CD14-positive monocyte (primary cell): ENCODE data around the gene ANKRD65. TPM values are rescaled to one million over a fixed set of nuclear protein-coding genes. Genes with fewer than 3 reads are reported as not detected.
A peak's percentile ranks its signal among the peaks of the same experiment; 100 is the strongest.

Experiments
- DNase-seq, 3 donors: peaks; one replicate each; pipeline ENCODE4 v3.0.0-alpha.2; 2011 to 2022
- H2AFZ ChIP-seq: 2 replicates; pipeline ENCODE4 v1.6.0; 2012; ENCODE audit warnings: mild to moderate bottlenecking, low read depth, low read length, inconsistent platforms; ENCODE audit not compliant: insufficient read depth, poor library complexity, severe bottlenecking
- H3K27ac ChIP-seq, 2 donors: 1 replicate in 1 of 2; 2 replicates in 1 of 2; pipeline ENCODE4 v1.5.1; 2012 to 2013; ENCODE audit warnings: low read length in 2 of 2, control low read depth in 1 of 2, inconsistent platforms in 1 of 2, low read depth in 1 of 2, mild to moderate bottlenecking in 1 of 2
- H3K27me3 ChIP-seq, 2 donors: one replicate each; pipeline versions ENCODE4 v1.6.0 to v1.6.1; 2011 to 2013; ENCODE audit warnings: low read length in 2 of 2; ENCODE audit not compliant: control insufficient read depth in 2 of 2, insufficient read depth in 2 of 2
- H3K36me3 ChIP-seq, 2 donors: replicated peaks in 1 of 2; 1 replicate in 1 of 2; 2 replicates in 1 of 2; pipeline versions ENCODE4 v1.5.1 to v1.6.1; 2012 to 2013; ENCODE audit warnings: low read length in 2 of 2, control low read depth in 1 of 2, inconsistent platforms in 1 of 2, mild to moderate bottlenecking in 1 of 2; ENCODE audit not compliant: insufficient read depth in 2 of 2, control insufficient read depth in 1 of 2
- H3K4me1 ChIP-seq, 2 donors: 1 replicate in 1 of 2; 2 replicates in 1 of 2; pipeline versions ENCODE4 v1.5.1 to v1.6.1; 2012 to 2013; ENCODE audit warnings: low read length in 2 of 2, control low read depth in 1 of 2, inconsistent platforms in 1 of 2, mild to moderate bottlenecking in 1 of 2, moderate library complexity in 1 of 2; ENCODE audit not compliant: insufficient read depth in 2 of 2, control insufficient read depth in 1 of 2
- H3K4me2 ChIP-seq: replicated peaks from 2 replicates; pipeline ENCODE3; 2012; ENCODE audit warnings: low read length, moderate library complexity, mild to moderate bottlenecking; ENCODE audit not compliant: poor library complexity, severe bottlenecking; ENCODE audit errors: extremely low read depth
- H3K4me3 ChIP-seq, 3 experiments: fragments of 200-600 bp in 1 of 3; sonication (generic) in 1 of 3; replicated peaks in 1 of 3; 1 replicate in 2 of 3; 2 replicates in 1 of 3; pipeline ENCODE4 v1.5.1; 2011 to 2013; ENCODE audit warnings: low read length in 3 of 3, mild to moderate bottlenecking in 3 of 3, control low read depth in 2 of 3, low read depth in 2 of 3, inconsistent platforms in 1 of 3, moderate library complexity in 1 of 3
- H3K79me2 ChIP-seq: 2 replicates; pipeline ENCODE4 v1.6.0; 2012; ENCODE audit warnings: mild to moderate bottlenecking, control low read depth, inconsistent platforms, low read length, moderate library complexity; ENCODE audit not compliant: insufficient read depth
- H3K9ac ChIP-seq: 2 replicates; pipeline ENCODE4 v1.6.0; 2017; ENCODE audit warnings: low read length, mild to moderate bottlenecking; ENCODE audit not compliant: insufficient read depth, poor library complexity, severe bottlenecking
- H3K9me3 ChIP-seq, 2 donors: replicated peaks in 1 of 2; 1 replicate in 1 of 2; 2 replicates in 1 of 2; pipeline versions ENCODE4 v1.5.1 to v1.6.1; 2012 to 2013; ENCODE audit warnings: low read length in 2 of 2, control low read depth in 1 of 2; ENCODE audit not compliant: control insufficient read depth in 1 of 2, insufficient read depth in 1 of 2
- H4K20me1 ChIP-seq: 2 replicates; pipeline ENCODE4 v1.6.0; 2012; ENCODE audit warnings: mild to moderate bottlenecking, low read length, control low read depth, moderate library complexity; ENCODE audit not compliant: insufficient read depth
- H3K27ac Mint-ChIP-seq, 7 donors: one replicate each; pipeline ENCODE4 v1.8.0; 2020; ENCODE audit warnings: mild to moderate bottlenecking in 7 of 7, mixed read lengths in 7 of 7, moderate library complexity in 6 of 7, inconsistent platforms in 2 of 7
- H3K27me3 Mint-ChIP-seq, 3 donors: one replicate each; pipeline ENCODE4 v1.8.0; 2021 to 2022; ENCODE audit warnings: low read depth in 3 of 3, mild to moderate bottlenecking in 3 of 3, mixed read lengths in 3 of 3, moderate library complexity in 3 of 3, inconsistent platforms in 1 of 3
- H3K36me3 Mint-ChIP-seq, 2 donors: one replicate each; pipeline ENCODE4 v1.8.0; 2020; ENCODE audit warnings: mixed read lengths in 2 of 2, inconsistent platforms in 1 of 2, mild to moderate bottlenecking in 1 of 2
- H3K4me1 Mint-ChIP-seq: one replicate; pipeline ENCODE4 v1.8.0; 2020; ENCODE audit warnings: mild to moderate bottlenecking, mixed read lengths
- H3K4me3 Mint-ChIP-seq, 2 donors: one replicate each; pipeline ENCODE4 v1.8.0; 2020; ENCODE audit warnings: mild to moderate bottlenecking in 2 of 2, mixed read lengths in 2 of 2, moderate library complexity in 1 of 2
- H3K9me3 Mint-ChIP-seq, 7 donors: one replicate each; pipeline ENCODE4 v1.8.0; 2020 to 2022; ENCODE audit warnings: mixed read lengths in 7 of 7, mild to moderate bottlenecking in 6 of 7, moderate library complexity in 6 of 7, inconsistent platforms in 2 of 7
- CTCF ChIP-seq: fragments of 200-600 bp; IDR thresholded peaks from one replicate; pipeline ENCODE4 v1.8.0; 2022; ENCODE audit warnings: antibody characterized with exemption, mild to moderate bottlenecking
- whole genome bisulfite sequencing: methylation state at CpG from one replicate; pipeline ENCODE4 v1.1.5; 2013; ENCODE audit warnings: missing lambda C conversion rate; ENCODE audit not compliant: insufficient coverage; 5-methylcytosine and 5-hydroxymethylcytosine counted together
- intact Hi-C, 2 donors: fragments of 100-400 bp; cut with micrococcal nuclease; formaldehyde crosslinking; loops; one replicate each; pipeline versions ENCODE4 v1.15.0 to v1.15.1; 2023
- polyA plus RNA-seq, 3 donors: library from polyadenylated mRNA; depleted of rRNA in 1 of 3; unstranded in 2 of 3; stranded (reverse) in 1 of 3; fragments of 300-500 nt in 2 of 3; fragments of >200 nt in 1 of 3; fragmentation: Illumina TruSeq in 2 of 3; gene quantifications; 1 replicate in 2 of 3; 2 replicates in 1 of 3; pipeline ENCODE4 v1.2.3, GENCODE V29; 2012 to 2021

The ANKRD65 gene
- polyA plus RNA-seq, 3 donors: 0.04 TPM; not detected in 2

- H3K4me3 ChIP-seq: no peak overlapping the region
- H3K4me1 ChIP-seq: no peaks in the 10 kb centered on the region
- H3K4me2 ChIP-seq: no peak overlapping the region
- H3K36me3 ChIP-seq: no peaks in the 10 kb centered on the region
- H3K9ac ChIP-seq: no peak overlapping the region
- no peaks in the 10 kb centered on the region for H3K36me3 Mint-ChIP-seq
- WGBS: 91% methylated on average over 7 of the region's 12 CpGs
- no peak for TF ChIP-seq CTCF
- no peak overlapping the region for H2AFZ ChIP-seq
- peaks cover 2 to 18% of the 10 kb centered on the region in 2 donors for H3K27me3 ChIP-seq
- no peaks in the 10 kb centered on the region for H3K79me2 ChIP-seq
- no peaks in the 10 kb centered on the region for H3K4me1 Mint-ChIP-seq
- H3K27ac Mint-ChIP-seq: no peak overlapping the region
- H3K27ac ChIP-seq: no peak overlapping the region
- no peaks in the 10 kb centered on the region for H3K9me3 ChIP-seq
- H3K4me3 Mint-ChIP-seq: peak overlapping the region in 1 of 2 donors; percentile 51
- no peaks in the 10 kb centered on the region for H4K20me1 ChIP-seq
- H3K27me3 Mint-ChIP-seq: peaks cover 21 to 48% (median 24%) of the 10 kb centered on the region in 3 donors
- DNase-seq: no peak
- peaks cover 0 to 4% (median 0%) of the 10 kb centered on the region in 7 donors for H3K9me3 Mint-ChIP-seq
- intact Hi-C loops: no loop called here
Observed at GRCh38 chr1:1420654-1421141, 378 bp downstream of the ANKRD65 start.

- no peak overlapping the region for H2AFZ ChIP-seq
- no peaks in the 10 kb centered on the region for H3K36me3 Mint-ChIP-seq
Observed at GRCh38 chr1:1419813-1420653, 1.0 kb downstream of the ANKRD65 start.

More at GRCh38 chr1:1419813-1420653, 1.0 kb downstream of the ANKRD65 start:
- no peak overlapping the region for H3K4me3 ChIP-seq
- Mint-ChIP-seq H3K9me3 (peaks cover 0 to 4% (median 0%) of the 10 kb centered on the region in 7 donors), H3K27ac (no peak overlapping the region), H3K27me3 (peaks cover 16 to 44% (median 25%) of the 10 kb centered on the region in 3 donors), H3K4me1 (no peaks in the 10 kb centered on the region), H3K4me3 (no peak overlapping the region)
- peaks cover 2 to 18% of the 10 kb centered on the region in 2 donors for H3K27me3 ChIP-seq
- H3K4me2 ChIP-seq: no peak overlapping the region
- no peaks in the 10 kb centered on the region for H3K36me3 ChIP-seq
- H3K79me2 ChIP-seq: no peaks in the 10 kb centered on the region
- no peak overlapping the region for H3K27ac ChIP-seq
- no peaks in the 10 kb centered on the region for H4K20me1 ChIP-seq
- H3K4me1 ChIP-seq: no peaks in the 10 kb centered on the region
- H3K9me3 ChIP-seq: no peaks in the 10 kb centered on the region
- H3K9ac ChIP-seq: no peak overlapping the region
- TF ChIP-seq CTCF: no peak
- DNase-seq: no peak
- intact Hi-C loops: no loop called here
- 15% methylated on average over 111 of the region's 112 CpGs for WGBS
